Astrocyte (in vitro differentiated cells and primary cell): ENCODE results near the gene VWF. TPM values are rescaled to one million over a fixed set of nuclear protein-coding genes. Genes with fewer than 3 reads are reported as not detected.

ENCODE experiments used
- DNase-seq: peaks from one replicate; pipeline ENCODE4 v3.0.0-alpha.2; 2010; ENCODE audit warnings: low read depth
- FAIRE-seq: peaks from 2 replicates; lab custom pipeline; 2011; peaks lifted over from hg19 to GRCh38; lab: Jason Lieb, UNC
- H2AFZ ChIP-seq: 2 replicates; pipeline ENCODE4 v1.6.0; 2012; ENCODE audit warnings: low read depth, low read length, inconsistent platforms
- H3K27ac ChIP-seq: 2 replicates; pipeline ENCODE4 v1.5.1; 2011; ENCODE audit warnings: low read depth, low read length, inconsistent platforms
- H3K27me3 ChIP-seq: 2 replicates; pipeline ENCODE4 v1.6.0; 2011; ENCODE audit warnings: low read length, inconsistent platforms; ENCODE audit not compliant: insufficient read depth
- H3K36me3 ChIP-seq: 2 replicates; pipeline ENCODE4 v1.5.1; 2011; ENCODE audit warnings: low read length, inconsistent platforms; ENCODE audit not compliant: insufficient read depth
- H3K4me1 ChIP-seq: 2 replicates; pipeline ENCODE4 v1.5.1; 2011; ENCODE audit warnings: low read length, inconsistent platforms; ENCODE audit not compliant: insufficient read depth
- H3K4me2 ChIP-seq: 2 replicates; pipeline ENCODE4 v1.6.0; 2012; ENCODE audit warnings: low read length, inconsistent platforms
- H3K4me3 ChIP-seq: 2 replicates; pipeline ENCODE4 v1.5.1; 2011; ENCODE audit warnings: low read depth, mild to moderate bottlenecking, low read length, inconsistent platforms; ENCODE audit not compliant: insufficient read depth
- H3K79me2 ChIP-seq: 2 replicates; pipeline ENCODE4 v1.6.0; 2012; ENCODE audit warnings: mild to moderate bottlenecking, low read length, inconsistent platforms; ENCODE audit not compliant: insufficient read depth
- H3K9ac ChIP-seq: 2 replicates; pipeline ENCODE4 v1.6.0; 2012; ENCODE audit warnings: mild to moderate bottlenecking, low read length, inconsistent platforms
- H3K9me3 ChIP-seq: 2 replicates; pipeline ENCODE4 v1.5.1; 2012; ENCODE audit warnings: low read depth, mild to moderate bottlenecking, low read length, inconsistent platforms; ENCODE audit not compliant: insufficient read depth
- H4K20me1 ChIP-seq: 2 replicates; pipeline ENCODE4 v1.6.0; 2012; ENCODE audit warnings: low read length, inconsistent platforms; ENCODE audit not compliant: insufficient read depth
- H3K27ac Mint-ChIP-seq: one replicate; pipeline ENCODE4 v1.8.0; 2021; ENCODE audit warnings: mild to moderate bottlenecking, mixed read lengths; ENCODE audit not compliant: unreplicated experiment
- H3K27me3 Mint-ChIP-seq: one replicate; pipeline ENCODE4 v1.8.0; 2021; ENCODE audit warnings: low read depth, mixed read lengths; ENCODE audit not compliant: unreplicated experiment
- H3K36me3 Mint-ChIP-seq: one replicate; pipeline ENCODE4 v1.8.0; 2021; ENCODE audit warnings: low read depth, mixed read lengths; ENCODE audit not compliant: unreplicated experiment
- H3K4me1 Mint-ChIP-seq: one replicate; pipeline ENCODE4 v1.8.0; 2021; ENCODE audit warnings: low read depth, mixed read lengths; ENCODE audit not compliant: unreplicated experiment
- H3K4me3 Mint-ChIP-seq: one replicate; pipeline ENCODE4 v1.8.0; 2021; ENCODE audit warnings: mild to moderate bottlenecking, moderate library complexity, mixed read lengths; ENCODE audit not compliant: unreplicated experiment
- H3K9me3 Mint-ChIP-seq: one replicate; pipeline ENCODE4 v1.8.0; 2021; ENCODE audit warnings: mild to moderate bottlenecking, mixed read lengths; ENCODE audit not compliant: unreplicated experiment
- CTCF ChIP-seq: IDR thresholded peaks from 2 replicates; pipeline ENCODE4 v1.5.1; 2011; ENCODE audit warnings: low read depth, mild to moderate bottlenecking, inconsistent platforms, low read length, moderate library complexity; ENCODE audit not compliant: insufficient read depth
- EZH2 ChIP-seq: IDR thresholded peaks from 2 replicates; pipeline ENCODE4 v1.6.1; 2012; ENCODE audit warnings: mild to moderate bottlenecking, low read length, inconsistent platforms; ENCODE audit not compliant: insufficient read depth
- total RNA-seq: library from RNA; stranded (reverse); gene quantifications from 2 replicates; pipeline ENCODE4 v1.2.1, GENCODE V29; 2021

VWF gene
- total RNA-seq, 1 donor from 2014 or later: 0.23 TPM

DNA sequence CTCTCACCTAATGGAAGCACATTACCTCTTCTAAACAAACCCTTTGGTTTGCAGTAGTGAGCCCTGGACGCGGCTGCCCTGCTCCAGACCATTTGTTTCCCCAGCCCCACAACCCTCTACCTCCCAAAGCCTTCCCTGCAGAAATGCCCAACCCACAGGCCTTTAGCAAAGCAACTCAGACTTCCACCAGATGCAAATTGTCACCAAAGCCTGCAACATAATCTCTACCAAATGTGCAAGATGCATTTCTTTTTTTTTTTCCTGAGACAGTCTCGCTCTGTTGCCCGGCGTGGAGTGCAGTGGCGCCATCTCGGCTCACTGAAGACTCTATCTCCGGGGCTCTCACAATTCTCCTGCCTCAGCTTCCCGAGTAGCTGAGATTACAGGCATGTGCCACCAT is 56.2 kb downstream of the VWF start:
- Histone ChIP-seq H2AFZ (no peak overlapping the region), H3K36me3 (no peaks in the 10 kb centered on the region), H3K9me3 (no peaks in the 10 kb centered on the region), H3K4me1 (peaks cover 13% of the 10 kb centered on the region), H3K27me3 (no peaks in the 10 kb centered on the region), H3K27ac (no peak overlapping the region), H3K9ac (no peak overlapping the region), H3K4me2 (no peak overlapping the region), H4K20me1 (no peaks in the 10 kb centered on the region), H3K4me3 (no peak overlapping the region), H3K79me2 (no peaks in the 10 kb centered on the region)
- H3K4me3 Mint-ChIP-seq: no peak overlapping the region
- H3K27me3 Mint-ChIP-seq: peaks cover 11% of the 10 kb centered on the region
- TF ChIP-seq CTCF: no peak
- TF ChIP-seq EZH2: no peak
- H3K4me1 Mint-ChIP-seq: peaks cover 31% of the 10 kb centered on the region
- H3K27ac Mint-ChIP-seq: peak overlapping the region; percentile 87
- no peaks in the 10 kb centered on the region for H3K9me3 Mint-ChIP-seq
- FAIRE-seq (no peak), DNase-seq (no peak)
- H3K36me3 Mint-ChIP-seq: no peaks in the 10 kb centered on the region

DNA sequence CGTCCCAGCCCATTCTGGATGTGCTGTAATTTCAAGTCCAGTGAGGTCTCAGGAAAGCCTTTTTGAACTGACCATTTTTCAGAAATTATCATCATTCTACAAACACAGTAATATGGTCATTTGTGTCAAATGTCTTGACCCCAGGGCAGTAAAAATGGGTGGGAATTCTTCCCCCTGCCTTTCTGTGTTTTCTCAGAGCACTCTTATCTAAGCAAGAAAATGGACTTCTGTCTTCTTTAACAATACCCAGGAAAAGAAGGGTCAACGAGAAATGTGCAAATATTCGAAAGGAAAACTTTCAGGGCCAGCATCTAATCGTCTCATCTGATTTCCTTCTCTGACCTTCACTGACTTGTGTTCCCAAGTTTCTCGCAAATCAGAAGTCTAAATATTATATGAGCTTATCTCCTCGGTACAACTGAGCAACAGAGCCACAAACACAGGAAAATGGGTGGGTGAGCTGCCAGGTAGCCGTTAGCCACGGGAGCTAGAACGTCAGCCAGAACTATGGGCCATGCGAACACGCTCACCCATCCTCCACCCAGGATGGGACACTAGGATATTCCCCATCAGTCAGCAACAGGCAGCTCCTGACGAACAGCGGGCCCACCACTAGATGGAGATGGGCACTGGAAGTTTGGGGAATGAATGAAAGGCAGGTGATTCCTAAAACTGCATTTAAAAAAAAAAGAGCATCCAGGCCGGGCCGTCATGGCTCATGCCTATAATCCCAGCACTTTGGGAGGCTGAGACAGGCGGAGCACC is 57.1 kb downstream of the VWF start:
- Mint-ChIP-seq H3K36me3 (no peaks in the 10 kb centered on the region), H3K4me1 (peaks cover 32% of the 10 kb centered on the region), H3K9me3 (no peaks in the 10 kb centered on the region), H3K4me3 (no peak overlapping the region), H3K27ac (peak overlapping the region; percentile 34), H3K27me3 (peaks cover 14% of the 10 kb centered on the region)
- FAIRE-seq (no peak), DNase-seq (no peak)
- Histone ChIP-seq H3K4me1 (peaks cover 13% of the 10 kb centered on the region), H3K9ac (no peak overlapping the region), H4K20me1 (no peaks in the 10 kb centered on the region), H2AFZ (no peak overlapping the region), H3K79me2 (no peaks in the 10 kb centered on the region), H3K27me3 (no peaks in the 10 kb centered on the region), H3K4me3 (no peak overlapping the region), H3K9me3 (no peaks in the 10 kb centered on the region), H3K36me3 (no peaks in the 10 kb centered on the region), H3K27ac (no peak overlapping the region), H3K4me2 (no peak overlapping the region)
- TF ChIP-seq CTCF (peak; percentile 40), EZH2 (no peak)

- Histone ChIP-seq H3K9ac (no peak overlapping the region), H3K4me3 (no peak overlapping the region), H3K4me1 (peaks cover 13% of the 10 kb centered on the region), H2AFZ (no peak overlapping the region), H4K20me1 (no peaks in the 10 kb centered on the region), H3K36me3 (no peaks in the 10 kb centered on the region), H3K27me3 (no peaks in the 10 kb centered on the region), H3K9me3 (no peaks in the 10 kb centered on the region), H3K27ac (no peak overlapping the region), H3K79me2 (no peaks in the 10 kb centered on the region), H3K4me2 (no peak overlapping the region)
- Mint-ChIP-seq H3K9me3 (no peaks in the 10 kb centered on the region), H3K27ac (no peak overlapping the region), H3K27me3 (peaks cover 14% of the 10 kb centered on the region), H3K36me3 (no peaks in the 10 kb centered on the region), H3K4me1 (peaks cover 28% of the 10 kb centered on the region), H3K4me3 (no peak overlapping the region)
- FAIRE-seq (no peak), DNase-seq (no peak)
- TF ChIP-seq CTCF: no peak
- TF ChIP-seq EZH2: no peak
Observed at GRCh38 chr12:6066651-6067050, 57.8 kb downstream of the VWF start.
